HEK293 (cell line): ENCODE results near the gene KLHL14.

Experiments
- CTCF ChIA-PET: fragments of 350-600 bp; formaldehyde crosslinking; extraction: SDS; loops from one replicate; lab custom pipeline; 2021; ENCODE audit warnings: antibody characterized with exemption; lab: Yijun Ruan, JAX
- POLR2A ChIA-PET: fragments of 300-600 bp; formaldehyde crosslinking; extraction: SDS; loops from one replicate; lab custom pipeline; 2020; ENCODE audit warnings: antibody characterized with exemption, inconsistent platforms; lab: Yijun Ruan, JAX
- H3K27ac ChIP-seq: fragments of 200-500 bp; sonication (Bioruptor generic); 2 replicates; pipeline ENCODE4 v1.5.1; 2014; ENCODE audit warnings: low read depth, low read length, control low read depth, inconsistent platforms; ENCODE audit errors: extremely low read depth
- H3K36me3 ChIP-seq, 2 experiments: fragments of 200-500 bp in 1 of 2; sonication (Bioruptor generic) in 1 of 2; 1 replicate in 1 of 2; 2 replicates in 1 of 2; pipeline ENCODE4 v1.5.1; 2014 to 2017; ENCODE audit warnings: inconsistent platforms in 2 of 2, low read length in 2 of 2; ENCODE audit not compliant: control insufficient read depth in 2 of 2, insufficient read depth in 1 of 2
- H3K4me1 ChIP-seq: fragments of 200-500 bp; sonication (Bioruptor generic); 2 replicates; pipeline ENCODE4 v1.5.1; 2014; ENCODE audit warnings: mild to moderate bottlenecking, low read length, inconsistent platforms; ENCODE audit not compliant: control insufficient read depth, insufficient read depth
- H3K4me3 ChIP-seq: 2 replicates; pipeline ENCODE4 v1.5.1; 2011; ENCODE audit warnings: low read depth, mild to moderate bottlenecking, control low read depth, low read length, moderate library complexity
- H3K9me3 ChIP-seq: fragments of 200-500 bp; sonication (Bioruptor generic); 2 replicates; pipeline ENCODE4 v1.5.1; 2014; ENCODE audit warnings: low read depth, low read length, inconsistent platforms; ENCODE audit not compliant: control insufficient read depth, insufficient read depth
- AEBP2 ChIP-seq: fragments of 450-650 bp; formaldehyde crosslinking; IDR thresholded peaks from 2 replicates; pipeline ENCODE4 v1.5.1; 2016; ENCODE audit warnings: missing biosample characterization, missing genetic modification characterization, borderline replicate concordance
- ATF2 ChIP-seq: fragments of 450-650 bp; formaldehyde crosslinking; IDR thresholded peaks from 2 replicates; pipeline ENCODE4 v1.5.1; 2016; ENCODE audit warnings: missing biosample characterization, missing genetic modification characterization, low read depth
- BCL6B ChIP-seq: fragments of 450-650 bp; formaldehyde crosslinking; IDR thresholded peaks from 2 replicates; pipeline ENCODE4 v1.5.1; 2017; ENCODE audit warnings: missing biosample characterization, missing genetic modification characterization
- EGR2 ChIP-seq: fragments of 450-650 bp; formaldehyde crosslinking; IDR thresholded peaks from 2 replicates; pipeline ENCODE4 v1.5.1; 2016; ENCODE audit warnings: low read depth, missing biosample characterization, missing genetic modification characterization
- GLIS2 ChIP-seq: fragments of 450-650 bp; formaldehyde crosslinking; IDR thresholded peaks from 2 replicates; pipeline ENCODE4 v1.5.1; 2016; ENCODE audit warnings: missing biosample characterization, missing genetic modification characterization
- HOXA7 ChIP-seq: sonication (generic); formaldehyde crosslinking; IDR thresholded peaks from 2 replicates; pipeline ENCODE4 v1.8.1; 2022; ENCODE audit warnings: missing genetic modification reagents, borderline replicate concordance
- KLF17 ChIP-seq: fragments of 450-650 bp; formaldehyde crosslinking; IDR thresholded peaks from 2 replicates; pipeline ENCODE4 v1.5.1; 2016; ENCODE audit warnings: missing biosample characterization, missing genetic modification characterization
- KLF9 ChIP-seq: fragments of 450-650 bp; formaldehyde crosslinking; IDR thresholded peaks from 2 replicates; pipeline ENCODE4 v1.5.1; 2016; ENCODE audit warnings: missing biosample characterization, missing genetic modification characterization, low read depth
- MEIS1 ChIP-seq: sonication (generic); formaldehyde crosslinking; IDR thresholded peaks from 2 replicates; pipeline ENCODE4 v1.8.1; 2022; ENCODE audit warnings: missing genetic modification reagents, mild to moderate bottlenecking, borderline replicate concordance
- PATZ1 ChIP-seq: fragments of 450-650 bp; formaldehyde crosslinking; IDR thresholded peaks from 2 replicates; pipeline ENCODE4 v1.5.1; 2016; ENCODE audit warnings: missing biosample characterization, missing genetic modification characterization
- SETDB1 ChIP-seq: IDR thresholded peaks from one replicate; pipeline ENCODE4 v1.6.1; 2017; ENCODE audit warnings: mild to moderate bottlenecking, low read length, moderate library complexity, mixed read lengths; ENCODE audit not compliant: insufficient read length
- SP3 ChIP-seq: fragments of 450-650 bp; formaldehyde crosslinking; IDR thresholded peaks from 2 replicates; pipeline ENCODE4 v1.5.1; 2016; ENCODE audit warnings: missing biosample characterization, missing genetic modification characterization
- ZFP69B ChIP-seq: fragments of 450-650 bp; formaldehyde crosslinking; IDR thresholded peaks from 2 replicates; pipeline ENCODE4 v1.5.1; 2016; ENCODE audit warnings: missing biosample characterization, missing genetic modification characterization
- ZNF16 ChIP-seq: fragments of 450-650 bp; formaldehyde crosslinking; IDR thresholded peaks from 2 replicates; pipeline ENCODE4 v1.5.1; 2016; ENCODE audit warnings: low read depth, missing biosample characterization, missing genetic modification characterization
- ZNF266 ChIP-seq: fragments of 450-650 bp; formaldehyde crosslinking; IDR thresholded peaks from 2 replicates; pipeline ENCODE4 v1.5.1; 2016; ENCODE audit warnings: missing biosample characterization, missing genetic modification characterization, low read depth
- ZNF366 ChIP-seq: fragments of 450-650 bp; formaldehyde crosslinking; conservative IDR thresholded peaks from 2 replicates; pipeline ENCODE4 v1.5.1; 2016; ENCODE audit warnings: missing biosample characterization, missing genetic modification characterization
- ZNF404 ChIP-seq: fragments of 450-650 bp; formaldehyde crosslinking; IDR thresholded peaks from 2 replicates; pipeline ENCODE4 v1.5.1; 2017; ENCODE audit warnings: missing biosample characterization, missing genetic modification characterization
- ZNF426 ChIP-seq: fragments of 450-650 bp; formaldehyde crosslinking; IDR thresholded peaks from 2 replicates; pipeline ENCODE4 v1.5.1; 2017; ENCODE audit warnings: missing biosample characterization, missing genetic modification characterization, mild to moderate bottlenecking, inconsistent platforms, moderate library complexity
- ZNF473 ChIP-seq: fragments of 450-650 bp; formaldehyde crosslinking; IDR thresholded peaks from 2 replicates; pipeline ENCODE4 v1.5.1; 2017; ENCODE audit warnings: missing biosample characterization, missing genetic modification characterization
- ZNF48 ChIP-seq: fragments of 450-650 bp; formaldehyde crosslinking; IDR thresholded peaks from 2 replicates; pipeline ENCODE4 v1.5.1; 2016; ENCODE audit warnings: missing biosample characterization, missing genetic modification characterization
- ZNF521 ChIP-seq: fragments of 450-650 bp; formaldehyde crosslinking; IDR thresholded peaks from 2 replicates; pipeline ENCODE4 v1.5.1; 2017; ENCODE audit warnings: missing biosample characterization, mild to moderate bottlenecking, missing genetic modification characterization
- ZNF600 ChIP-seq: fragments of 450-650 bp; formaldehyde crosslinking; IDR thresholded peaks from 2 replicates; pipeline ENCODE4 v1.5.1; 2016; ENCODE audit warnings: missing biosample characterization, missing genetic modification characterization
- ZNF624 ChIP-seq: fragments of 450-650 bp; formaldehyde crosslinking; IDR thresholded peaks from 2 replicates; pipeline ENCODE4 v1.5.1; 2017; ENCODE audit warnings: missing biosample characterization, missing genetic modification characterization
- ZNF692 ChIP-seq: fragments of 450-650 bp; formaldehyde crosslinking; IDR thresholded peaks from 2 replicates; pipeline ENCODE4 v1.5.1; 2016; ENCODE audit warnings: missing biosample characterization, missing genetic modification characterization
- ZNF776 ChIP-seq: fragments of 450-650 bp; formaldehyde crosslinking; IDR thresholded peaks from 2 replicates; pipeline ENCODE4 v1.5.0; 2017; ENCODE audit warnings: missing biosample characterization, missing genetic modification characterization, borderline replicate concordance
- ZNF785 ChIP-seq: fragments of 450-650 bp; formaldehyde crosslinking; IDR thresholded peaks from 2 replicates; pipeline ENCODE4 v1.5.1; 2016; ENCODE audit warnings: missing biosample characterization, missing genetic modification characterization
- ZSCAN18 ChIP-seq: fragments of 450-650 bp; formaldehyde crosslinking; IDR thresholded peaks from 2 replicates; pipeline ENCODE4 v1.5.1; 2016; ENCODE audit warnings: missing biosample characterization, missing genetic modification characterization

KLHL14 gene

GRCh38 chr18:32772581-32773381, at the start of gene KLHL14:
KLHL14 (minus strand) TSS chr18:32773023; CDS start chr18:32770591, 2,432 bp downstream.
- POLR2A ChIA-PET = interaction anchor here (0.6 to 1.3 kb wide), 7 partner anchors 35 to 606 kb away, joined by 3 to 11 read pairs (median 4); partner anchors contain the start of gene GAREM1
- peaks cover 3% of the 10 kb centered on the region; the same call in 1 of the 2 replicates for H3K4me1 ChIP-seq
- no peaks in the 10 kb centered on the region for H3K9me3 ChIP-seq
- CTCF ChIA-PET = interaction anchor here (0.6 to 1.8 kb wide), 3 partner anchors 11 to 59 kb away, joined by 3 to 6 read pairs (median 3); no protein-coding TSS in a partner anchor
- no peaks in the 10 kb centered on the region for H3K36me3 ChIP-seq
- H3K27ac ChIP-seq = peak within 1 kb of the TSS; percentile 61
- H3K4me3 ChIP-seq = peak within 1 kb of the TSS; percentile 51
- TF ChIP-seq HOXA7 (CRISPR knock-in tag) (no peak), ZNF692 (tag by site-specific recombination) (no peak), ZNF16 (tag by site-specific recombination) (no peak), ZNF521 (tag by site-specific recombination) (no peak), ZNF404 (tag by site-specific recombination) (no peak), ZFP69B (tag by site-specific recombination) (no peak), ZNF785 (tag by site-specific recombination) (no peak), ZNF624 (tag by site-specific recombination) (no peak), ZNF48 (tag by site-specific recombination) (no peak), GLIS2 (tag by site-specific recombination) (0 out of 2 replicates have a peak, but pooled peaks have one; percentile 3), ATF2 (tag by site-specific recombination) (no peak), ZSCAN18 (tag by site-specific recombination) (no peak), ZNF266 (tag by site-specific recombination) (no peak), SP3 (tag by site-specific recombination) (no peak), BCL6B (tag by site-specific recombination) (no peak), ZNF776 (tag by site-specific recombination) (no peak), KLF9 (no peak), ZNF426 (tag by site-specific recombination) (no peak), MEIS1 (CRISPR knock-in tag) (no peak), ZNF600 (tag by site-specific recombination) (no peak), PATZ1 (tag by site-specific recombination) (0 out of 2 replicates have a peak, but pooled peaks have one; percentile 3), ZNF473 (tag by site-specific recombination) (no peak), AEBP2 (tag by site-specific recombination) (no peak), EGR2 (tag by site-specific recombination) (no peak), ZNF366 (tag by site-specific recombination) (0 out of 2 replicates have a peak, but pooled peaks have one; percentile 46), SETDB1 (no peak), KLF17 (tag by site-specific recombination) (no peak)
